GM21717 (cell line): Measurements from ENCODE around the gene TRIP12.
"Not testable (repeated sequence)": the region's sequence is repeated elsewhere in the genome, so short reads cannot be mapped to it uniquely, and the experiment has no call there.

Experiments used
- ATAC-seq: cut with Tn5 transposase; IDR thresholded peaks from one replicate; pipeline ENCODE4 v1.9.1; 2021; ENCODE audit warnings: mild to moderate bottlenecking, moderate library complexity; ENCODE audit not compliant: unreplicated experiment

TRIP12 gene

DNA sequence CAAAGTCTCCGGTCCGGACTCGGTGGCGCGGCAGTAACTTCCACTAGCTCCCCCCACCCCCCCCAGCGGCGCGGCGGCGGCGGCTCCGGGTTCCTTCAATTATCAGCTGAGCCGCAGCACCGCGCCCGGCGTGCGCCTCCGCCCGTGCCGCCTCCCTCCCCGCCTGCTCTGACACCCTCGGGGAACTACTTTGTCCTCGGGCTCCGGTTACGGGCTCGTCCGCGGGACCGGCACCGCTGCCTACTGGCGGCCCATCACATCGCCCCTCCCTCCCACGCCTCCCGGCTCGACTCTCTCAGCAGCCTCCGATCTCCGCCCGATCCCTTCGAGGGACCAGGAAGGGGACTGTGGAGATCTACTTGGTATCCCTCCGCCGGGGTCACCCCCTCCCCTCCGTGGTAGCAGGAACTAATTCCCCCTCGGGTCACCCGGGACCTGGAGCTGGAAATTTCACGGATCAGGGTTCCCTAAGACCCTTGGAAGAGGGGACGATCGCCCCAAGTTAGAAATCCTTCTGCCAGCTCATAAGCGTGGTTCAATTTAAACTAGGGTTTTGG lies at the start of gene TRIP12:
Gene TRIP12, minus strand, starts transcription at position 118 of the 557 bp plus-strand sequence. CDS start 41,930 bp downstream, outside the sequence.
- ATAC-seq, result peak; percentile 71

DNA sequence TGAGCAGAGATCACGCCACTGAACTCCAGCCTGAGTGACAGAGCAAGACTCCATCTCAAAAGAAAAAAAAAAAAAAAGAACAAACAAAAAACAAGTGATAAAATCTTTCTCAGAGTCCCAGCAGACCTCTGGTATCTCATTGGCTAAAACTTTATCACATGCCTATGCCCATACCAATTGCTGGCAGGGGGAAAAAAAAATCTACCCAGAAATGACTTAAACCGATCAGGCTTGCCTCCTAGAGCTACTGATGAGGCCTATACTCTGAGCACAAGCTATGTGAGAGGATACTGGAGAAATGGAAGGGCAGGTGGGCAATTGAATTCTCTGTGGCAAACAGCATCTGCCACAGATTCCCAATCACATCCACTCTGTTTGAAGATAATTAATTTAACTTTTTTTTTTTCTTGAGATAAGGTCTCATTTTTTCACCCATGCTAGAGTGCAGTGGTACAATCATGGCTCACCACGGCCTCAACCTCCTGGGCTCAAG lies 49.5 kb upstream of the TRIP12 start:
- ATAC-seq, result no peak

DNA sequence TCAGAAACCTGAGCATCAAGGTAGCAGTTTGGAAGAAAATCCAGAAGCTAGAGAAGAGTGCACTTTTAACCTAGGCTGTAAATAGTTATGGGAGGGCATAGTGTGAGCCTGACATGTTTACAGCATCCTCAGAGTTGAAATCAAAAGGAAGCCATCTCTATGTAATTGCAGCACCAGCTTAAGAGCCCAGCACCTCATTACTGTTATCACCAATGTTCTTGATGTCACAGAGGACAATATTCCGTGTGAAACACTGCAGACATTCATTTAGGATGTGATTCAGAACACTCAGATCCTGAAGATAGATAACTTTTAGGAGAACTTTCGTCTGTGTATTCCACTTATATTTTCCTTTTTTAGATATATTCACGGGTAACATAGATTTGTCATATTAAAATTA lies 48.6 kb upstream of the TRIP12 start:
- no peak for ATAC-seq

DNA sequence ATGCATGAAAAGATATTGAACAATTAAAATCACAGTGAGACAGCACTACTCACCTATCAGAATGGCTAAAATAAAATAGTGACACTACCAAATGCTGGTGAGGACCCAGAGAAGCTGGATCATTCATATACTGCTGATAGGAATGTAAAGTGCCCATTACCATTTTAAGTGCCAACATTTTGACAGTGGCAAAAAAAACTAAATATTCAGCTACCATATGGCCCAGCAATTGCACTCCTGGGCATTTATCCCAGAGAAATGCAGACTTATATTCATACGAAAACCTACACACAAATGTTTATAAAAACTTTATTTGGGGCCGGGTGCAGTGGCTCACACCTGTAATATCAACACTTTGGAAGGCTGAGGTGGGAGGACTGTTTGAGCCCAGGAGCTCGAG lies 48.1 kb upstream of the TRIP12 start:
- ATAC-seq, result no peak

DNA sequence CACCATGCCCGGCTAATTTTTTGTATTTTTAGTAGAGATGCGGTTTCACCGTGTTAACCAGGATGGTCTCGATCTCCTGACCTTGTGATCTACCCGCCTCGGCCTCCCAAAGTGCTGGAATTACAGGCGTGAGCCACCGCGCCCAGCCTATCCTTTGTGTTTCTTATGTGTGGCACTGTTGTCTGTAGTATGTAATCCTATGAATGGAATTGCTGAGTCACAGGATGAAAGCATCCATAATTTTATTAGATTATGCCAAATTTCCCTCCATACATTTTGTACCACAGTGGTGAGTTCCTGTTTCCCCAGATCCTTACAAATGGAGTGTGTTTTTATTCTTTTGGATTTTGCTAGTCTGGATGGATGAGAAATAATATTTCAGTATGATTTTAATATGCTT lies 41.8 kb upstream of the TRIP12 start:
- not testable (repeated sequence) for ATAC-seq

DNA sequence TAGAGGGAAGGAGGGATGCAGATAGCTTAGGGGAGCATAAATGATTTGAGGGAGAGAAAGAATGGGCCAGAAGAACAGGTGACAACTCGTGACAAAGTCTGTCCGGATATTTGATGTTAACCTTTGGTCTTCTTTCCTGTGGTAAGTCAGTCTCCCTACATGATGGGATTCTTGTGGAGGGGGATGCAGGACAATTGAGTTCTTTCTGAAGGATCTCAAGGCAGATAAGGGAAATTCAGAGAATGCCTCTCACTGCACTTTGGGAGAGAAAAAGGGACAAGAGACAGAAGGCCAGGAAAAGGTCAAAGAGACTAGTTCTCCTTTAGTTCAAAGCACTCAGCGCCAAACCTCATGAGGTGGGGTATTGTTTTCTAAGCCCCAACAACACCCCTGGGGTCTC lies 34.7 kb upstream of the TRIP12 start:
- no peak for ATAC-seq

DNA sequence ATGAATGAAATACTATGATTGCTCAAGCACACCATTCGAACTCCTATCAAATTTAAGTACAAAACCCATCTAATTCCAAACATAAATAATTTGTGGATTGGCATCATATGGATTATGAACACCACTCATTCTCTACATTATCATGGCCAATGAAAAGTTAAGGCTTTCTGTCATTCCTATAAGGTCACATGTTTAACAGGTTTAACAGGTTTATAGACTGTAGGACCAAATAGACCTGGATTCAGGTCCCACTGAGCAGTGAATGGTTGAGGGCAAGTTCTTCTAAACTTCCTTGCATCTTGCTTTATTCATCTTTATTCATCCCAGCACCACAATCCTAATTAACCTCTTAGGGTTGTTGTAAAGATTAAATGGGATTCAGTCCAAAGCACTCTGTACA lies 33.9 kb upstream of the TRIP12 start:
- no peak for ATAC-seq

DNA sequence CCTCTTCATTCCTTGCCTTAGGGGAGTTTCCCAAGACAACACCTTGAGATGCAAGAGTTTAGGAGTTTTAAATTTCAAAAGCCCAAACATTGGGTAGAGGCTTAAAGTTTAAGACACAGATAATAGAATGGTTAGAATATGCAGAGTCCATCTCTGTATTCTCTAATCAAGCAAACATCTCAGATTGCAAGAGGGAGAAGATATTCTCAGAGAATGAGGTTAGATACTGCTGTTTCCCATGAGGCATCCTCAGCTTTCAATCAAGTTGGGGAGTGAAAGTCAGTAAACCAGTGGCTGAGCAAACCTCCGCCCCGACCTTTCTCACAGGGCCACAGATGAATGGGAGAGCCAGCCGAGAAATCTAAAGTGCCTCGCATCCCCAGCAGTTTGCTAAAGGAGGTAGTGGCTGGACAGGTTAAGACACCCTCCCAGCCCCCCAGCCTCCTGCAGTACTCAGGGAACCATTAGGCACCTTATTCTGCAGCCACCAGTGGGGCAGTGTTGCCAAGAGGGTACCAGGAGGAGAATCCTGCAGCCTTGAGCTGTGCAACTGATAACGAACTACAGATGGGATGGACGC lies 30.5 kb upstream of the TRIP12 start:
- no peak for ATAC-seq

DNA sequence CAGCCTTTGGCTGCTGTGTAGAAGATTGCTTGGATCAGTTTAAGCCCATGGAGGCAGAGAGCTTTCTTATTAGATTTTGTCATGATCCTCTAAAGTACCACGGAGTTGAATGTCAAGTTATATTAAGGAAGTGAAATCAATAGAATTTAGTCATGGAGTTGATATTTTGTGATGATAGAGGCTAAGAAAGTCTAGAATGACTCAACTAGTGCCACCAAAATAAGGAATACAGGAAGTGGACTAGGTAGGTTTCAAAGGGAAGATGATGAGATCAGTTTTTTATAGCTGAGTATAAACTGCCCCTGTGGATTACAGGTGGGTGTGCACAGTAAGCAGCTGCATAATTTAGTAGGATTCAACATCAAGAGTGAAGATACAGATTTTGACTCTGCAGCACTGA lies 25.7 kb upstream of the TRIP12 start:
- peak; percentile 83 for ATAC-seq

DNA sequence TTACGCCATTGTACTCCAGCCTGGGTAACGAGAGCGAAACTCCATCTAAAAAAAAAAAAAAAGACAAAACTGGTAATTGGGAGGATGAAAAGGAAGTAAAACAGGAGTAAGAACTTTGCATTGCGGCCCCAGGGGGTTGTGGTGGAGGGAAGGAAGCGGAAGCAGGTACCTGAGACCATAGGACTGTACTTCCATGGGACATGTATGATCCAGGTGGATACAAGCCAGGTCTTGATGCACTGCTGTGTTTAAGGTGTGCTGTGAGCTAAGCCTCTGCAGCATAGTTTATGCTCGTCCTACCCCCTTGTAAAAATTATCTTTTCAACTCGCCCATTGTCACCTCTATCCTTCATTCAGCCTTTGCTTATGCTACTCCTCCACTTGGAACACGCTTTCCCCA lies 24.2 kb upstream of the TRIP12 start:
- ATAC-seq, result no peak

DNA sequence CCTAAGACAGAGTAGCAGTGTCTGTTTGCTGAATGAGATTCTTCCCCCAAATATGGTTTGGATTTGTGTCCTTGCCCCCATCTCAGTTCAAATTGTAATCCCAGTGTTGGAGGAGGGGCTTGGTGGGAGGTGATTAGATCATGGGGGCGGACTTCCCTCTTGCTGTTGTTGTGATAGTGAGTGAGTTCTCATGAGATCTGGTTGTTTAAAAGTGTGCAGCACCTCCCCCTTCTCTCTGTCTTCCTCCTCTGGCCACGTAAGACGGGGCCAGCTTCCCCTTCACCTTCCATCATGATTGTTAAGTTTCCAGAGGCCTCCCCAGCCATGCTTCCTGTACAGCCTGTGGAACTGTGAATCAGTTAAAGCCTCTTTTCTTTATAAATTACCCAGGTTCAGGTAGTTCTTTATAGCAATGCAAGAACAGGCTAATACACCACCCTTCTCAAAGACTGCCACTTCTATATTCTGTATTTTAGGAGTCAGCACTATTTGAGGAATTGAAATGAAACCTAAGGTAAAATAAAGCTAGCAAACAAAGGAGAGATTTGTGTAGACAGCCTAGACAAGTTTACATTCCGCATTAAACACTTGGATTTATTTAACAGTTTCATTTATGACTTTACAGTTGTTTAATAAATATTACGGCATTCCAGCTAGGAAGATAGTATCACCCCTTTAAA lies 22.1 kb upstream of the TRIP12 start:
- no peak for ATAC-seq

DNA sequence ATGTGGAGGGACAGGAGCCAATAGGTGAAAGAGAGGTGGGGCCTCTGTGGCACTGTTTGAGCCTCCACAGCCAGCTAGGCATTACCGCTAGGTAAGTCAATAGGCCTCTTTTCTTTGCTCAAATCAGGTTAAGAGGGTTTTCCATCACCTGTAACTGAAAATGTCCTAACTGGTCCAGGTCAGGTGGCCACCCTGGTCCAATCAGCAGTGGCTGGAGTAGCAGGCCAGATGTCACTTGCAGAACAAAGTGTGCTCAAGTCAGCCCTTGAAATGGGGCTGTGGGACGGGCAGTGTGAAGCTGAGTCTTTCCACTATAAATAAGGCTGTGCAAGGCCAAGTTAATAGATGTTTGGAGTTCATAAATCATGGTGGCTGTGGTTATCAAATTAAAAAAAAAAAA lies 21.4 kb upstream of the TRIP12 start:
- ATAC-seq, result no peak

DNA sequence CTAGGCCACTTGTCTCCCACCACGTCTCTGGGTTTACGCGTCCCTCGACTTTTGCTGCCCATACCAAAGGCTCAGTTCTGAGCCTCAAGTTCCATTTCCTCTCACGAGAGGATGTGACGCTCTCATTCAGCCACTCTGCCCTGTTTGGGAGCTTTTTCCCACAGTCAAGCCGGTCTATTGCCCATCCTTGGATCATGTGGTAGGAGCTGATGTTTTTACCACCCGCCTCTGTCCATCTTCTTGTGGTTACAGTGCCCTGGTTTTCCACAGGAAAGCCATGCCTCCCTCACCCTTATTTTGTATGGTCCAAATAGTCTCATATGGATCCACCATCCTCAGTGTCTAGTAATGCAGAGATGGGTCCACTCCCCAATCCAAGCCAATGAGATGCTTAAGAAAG lies 20.9 kb upstream of the TRIP12 start:
- ATAC-seq, result no peak

DNA sequence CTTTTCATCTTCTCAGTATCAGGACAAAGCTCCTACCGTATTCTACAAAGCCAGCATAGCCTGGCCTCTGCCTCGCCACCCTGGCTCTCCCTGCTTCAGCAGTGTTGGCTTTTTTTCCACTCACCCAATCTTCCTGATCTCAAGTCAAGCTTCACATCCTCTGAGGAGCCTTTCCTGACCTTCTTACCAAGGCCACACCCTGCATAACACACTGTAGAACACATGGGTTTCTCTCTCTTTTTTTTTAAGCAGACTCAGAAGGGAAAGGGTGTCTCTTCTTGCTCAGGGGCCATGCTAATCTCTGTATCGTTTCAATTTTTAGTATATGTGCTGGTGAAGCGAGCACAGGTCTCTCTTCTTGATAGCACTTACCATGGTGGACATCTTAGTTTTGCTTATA lies 15.7 kb upstream of the TRIP12 start:
- no peak for ATAC-seq

DNA sequence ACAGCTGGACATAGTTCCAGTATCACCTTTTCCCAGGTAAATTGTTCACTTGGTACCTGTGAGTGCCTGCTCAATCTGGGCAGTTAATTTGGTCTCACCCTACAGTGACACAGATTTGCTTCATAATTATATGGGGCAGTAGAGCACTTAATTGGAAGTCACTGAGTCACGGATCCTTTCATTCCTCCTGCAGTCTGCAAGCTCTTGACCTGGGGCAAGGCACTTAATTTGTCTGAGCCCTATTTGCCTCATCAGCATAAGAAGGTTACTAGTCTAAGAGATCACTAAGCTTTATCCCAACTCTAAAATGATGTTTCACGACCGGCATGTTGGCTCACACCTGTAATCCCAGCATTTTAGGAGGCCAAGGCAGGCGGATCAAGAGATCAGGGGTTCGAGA lies 9.4 kb upstream of the TRIP12 start:
- no peak for ATAC-seq

DNA sequence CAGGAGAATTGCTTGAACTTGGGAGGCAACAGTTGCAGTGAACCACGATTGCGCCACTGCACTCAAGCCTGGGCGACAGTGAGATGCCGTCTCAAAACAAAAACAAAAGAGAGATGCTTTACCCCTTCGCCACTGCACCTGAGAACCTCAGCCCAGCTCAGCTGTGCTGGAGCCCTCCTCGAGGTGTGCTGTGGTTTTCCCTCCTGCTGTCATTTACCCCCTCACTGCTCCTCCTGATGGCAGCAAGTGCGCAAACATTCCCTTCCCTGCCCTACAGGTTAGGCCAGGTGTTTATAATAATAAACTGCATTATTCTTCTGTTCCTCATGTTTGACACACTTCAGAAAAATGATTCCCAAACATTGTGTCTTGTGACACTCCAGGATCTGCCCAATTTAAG lies 8.8 kb upstream of the TRIP12 start:
- ATAC-seq, result no peak

DNA sequence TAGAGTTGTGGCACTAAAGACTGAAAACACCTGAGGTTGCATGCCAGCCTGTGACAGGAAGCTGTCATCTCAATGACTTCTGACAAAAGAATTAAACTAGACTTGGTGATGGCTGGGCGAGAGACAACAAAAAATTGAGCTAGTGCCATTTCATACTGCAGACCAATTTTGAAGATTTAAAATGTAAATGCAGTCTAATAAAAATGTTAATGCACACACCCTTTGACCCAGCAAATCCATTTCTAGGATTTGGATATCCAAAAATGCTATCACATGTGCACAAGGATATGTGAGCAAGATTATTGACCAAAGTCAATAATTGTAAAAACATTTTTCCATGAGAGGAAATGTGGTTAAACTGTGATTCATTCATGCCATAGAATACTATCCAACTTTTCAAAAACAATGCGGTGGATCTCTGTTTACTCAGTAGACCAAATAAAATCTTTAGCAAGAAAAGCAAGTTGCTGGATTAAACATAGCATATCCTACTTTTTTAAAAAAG lies 6.1 kb upstream of the TRIP12 start:
- ATAC-seq, result no peak

DNA sequence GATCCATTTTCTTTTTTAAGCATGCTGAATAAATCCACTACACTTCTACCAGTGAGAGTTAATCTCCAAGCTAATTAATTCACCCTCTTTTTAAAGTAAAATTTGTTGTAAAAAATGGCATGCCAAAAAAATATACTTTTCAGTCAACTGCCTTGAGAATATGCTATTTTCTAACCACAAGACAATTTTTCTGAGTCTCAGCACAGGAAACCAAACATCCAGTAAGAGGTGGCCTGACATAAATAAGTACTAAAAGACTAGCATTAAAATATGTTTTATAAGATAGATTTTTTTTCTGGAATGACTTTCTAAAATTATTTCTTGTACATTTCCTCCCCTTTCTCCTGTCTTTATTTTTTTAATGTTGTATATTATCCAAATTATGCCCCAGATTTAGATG lies 3.4 kb upstream of the TRIP12 start:
- no peak for ATAC-seq

DNA sequence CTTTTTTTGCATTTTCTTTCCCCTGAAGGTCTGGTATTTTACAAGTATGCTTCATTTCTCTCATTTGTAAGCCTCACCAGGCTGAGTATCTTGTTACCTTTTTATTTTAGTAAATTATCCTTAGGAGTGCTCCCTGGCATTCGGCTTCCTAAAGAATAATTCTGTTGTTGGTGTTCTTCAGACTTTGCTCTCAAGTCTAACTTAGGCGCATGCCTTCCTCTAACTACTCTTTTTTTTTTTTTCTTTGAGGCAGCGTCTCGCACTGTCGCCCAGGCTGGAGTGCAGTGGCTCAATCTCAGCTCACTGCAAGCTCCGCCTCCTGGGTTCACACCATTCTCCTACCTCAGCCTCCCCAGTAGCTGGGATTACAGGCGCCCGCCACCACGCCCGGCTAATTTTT lies 2.7 kb upstream of the TRIP12 start:
- ATAC-seq, result not testable (repeated sequence)

DNA sequence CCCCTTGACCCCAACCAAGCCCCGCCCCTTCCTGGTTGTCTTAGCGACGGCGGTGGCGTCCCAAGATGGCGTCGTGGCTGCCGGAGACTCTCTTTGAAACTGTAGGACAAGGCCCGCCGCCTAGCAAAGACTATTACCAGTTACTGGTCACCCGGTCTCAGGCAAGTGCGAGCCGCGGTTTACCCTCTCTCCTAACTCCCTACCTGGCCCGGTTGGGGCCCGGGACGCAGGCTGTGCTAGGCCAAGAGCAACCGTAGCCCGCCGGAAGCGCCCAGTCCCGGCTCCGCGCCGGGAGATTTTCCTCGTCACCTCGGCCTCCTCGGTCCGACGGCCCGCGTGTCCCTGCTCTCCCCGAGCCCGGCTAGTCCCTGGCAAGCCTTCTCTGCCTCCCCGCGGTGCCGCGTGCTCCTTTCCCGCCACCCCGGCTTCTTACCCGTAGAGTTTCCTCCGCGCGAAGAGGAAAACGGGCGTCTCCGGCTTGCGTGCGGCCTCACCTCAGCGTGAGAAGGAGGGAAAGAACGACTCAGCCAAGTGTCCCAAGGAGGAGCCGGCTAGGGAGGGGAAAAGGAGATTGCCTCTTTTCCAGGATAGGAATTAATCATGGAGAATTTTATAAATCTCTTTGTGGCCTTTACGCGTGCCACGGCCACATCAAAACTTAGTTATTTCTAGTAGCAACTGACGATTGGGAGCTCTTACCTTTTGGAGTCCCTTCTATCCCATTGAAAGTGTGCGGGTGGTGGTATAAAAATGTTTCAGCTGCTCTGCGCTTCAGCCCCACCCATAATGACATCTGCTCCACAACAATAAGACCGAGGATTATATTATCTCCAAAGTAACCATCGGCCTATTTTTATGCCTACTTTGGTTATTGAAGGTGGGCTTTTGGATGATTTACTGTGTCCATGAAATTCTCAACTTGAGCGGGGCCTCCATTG lies 909 bp upstream of the TRIP12 start, which contains the start of gene FBXO36:
Gene FBXO36, plus strand, starts transcription at position 55 of the 938 bp plus-strand sequence. Its CDS starts 11 bp downstream, at position 66.
- peak; percentile 71 for ATAC-seq
